Midbrain (tissue), 1 donor: ENCODE results near the gene NEURL1.
A peak's percentile ranks its signal among the peaks of the same experiment; 100 is the strongest.
"Not testable (repeated sequence)": the region's sequence is repeated elsewhere in the genome, so short reads cannot be mapped to it uniquely, and the experiment has no call there.

ENCODE experiments used
- DNase-seq: peaks from one replicate; lab custom pipeline; 2025; lab: John Stamatoyannopoulos, UW

Gene NEURL1

GRCh38 chr10:103584216-103585010 is 90.9 kb downstream of the NEURL1 start:
- DNase-seq = no peak

- no peak for DNase-seq
Measured at GRCh38 chr10:103585011-103585405, 91.5 kb downstream of the NEURL1 start.

GRCh38 chr10:103587073-103587472 is 93.6 kb downstream of the NEURL1 start:
- no peak for DNase-seq

- no peak for DNase-seq
Measured at GRCh38 chr10:103589074-103589630, 95.6 kb downstream of the NEURL1 start.

DNA sequence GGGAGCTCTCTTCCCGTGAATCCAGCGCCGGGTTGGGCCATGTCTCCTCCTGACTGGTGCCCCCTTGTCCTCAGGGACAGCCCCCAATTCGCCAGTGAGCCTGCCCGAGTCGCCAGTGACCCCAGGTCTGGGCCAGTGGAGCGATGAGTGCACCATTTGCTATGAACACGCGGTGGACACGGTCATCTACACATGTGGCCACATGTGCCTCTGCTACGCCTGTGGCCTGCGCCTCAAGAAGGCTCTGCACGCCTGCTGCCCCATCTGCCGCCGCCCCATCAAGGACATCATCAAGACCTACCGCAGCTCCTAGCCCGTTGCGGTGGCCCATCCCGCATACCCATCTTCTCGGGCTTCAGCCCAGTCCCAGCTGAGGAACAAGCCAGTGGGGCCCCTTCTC is 96.6 kb downstream of the NEURL1 start:
- DNase-seq = no peak

DNA sequence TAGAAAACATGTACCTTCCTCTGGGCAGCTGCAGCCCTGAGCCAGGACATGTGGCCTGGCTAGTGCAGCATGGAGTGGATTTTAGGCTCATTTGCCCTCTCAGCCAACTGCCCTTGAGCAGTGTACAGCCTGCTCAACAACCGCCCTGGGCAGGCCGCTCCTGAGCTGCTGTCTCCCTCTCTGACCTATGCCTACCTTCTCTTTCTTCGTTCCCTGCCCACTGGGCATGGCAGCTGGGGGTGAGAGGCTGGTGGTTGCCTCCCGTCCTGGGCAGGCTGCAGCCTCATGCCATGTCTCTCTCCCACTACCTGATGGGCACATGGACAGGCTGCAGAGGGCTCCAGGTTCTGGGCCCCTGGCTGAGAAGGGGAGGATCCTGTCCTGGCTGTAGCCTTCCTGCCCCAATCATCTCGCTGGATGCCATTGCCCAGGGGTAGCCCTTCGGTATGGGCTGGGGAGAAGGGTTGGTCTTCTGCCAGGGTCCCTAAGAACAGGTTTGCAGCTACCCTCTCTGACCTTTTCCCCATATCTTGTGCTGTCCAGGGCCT is 97.3 kb downstream of the NEURL1 start:
- no peak for DNase-seq

- peak; percentile 10 for DNase-seq
Measured at GRCh38 chr10:103592186-103593021, 98.9 kb downstream of the NEURL1 start.

DNA sequence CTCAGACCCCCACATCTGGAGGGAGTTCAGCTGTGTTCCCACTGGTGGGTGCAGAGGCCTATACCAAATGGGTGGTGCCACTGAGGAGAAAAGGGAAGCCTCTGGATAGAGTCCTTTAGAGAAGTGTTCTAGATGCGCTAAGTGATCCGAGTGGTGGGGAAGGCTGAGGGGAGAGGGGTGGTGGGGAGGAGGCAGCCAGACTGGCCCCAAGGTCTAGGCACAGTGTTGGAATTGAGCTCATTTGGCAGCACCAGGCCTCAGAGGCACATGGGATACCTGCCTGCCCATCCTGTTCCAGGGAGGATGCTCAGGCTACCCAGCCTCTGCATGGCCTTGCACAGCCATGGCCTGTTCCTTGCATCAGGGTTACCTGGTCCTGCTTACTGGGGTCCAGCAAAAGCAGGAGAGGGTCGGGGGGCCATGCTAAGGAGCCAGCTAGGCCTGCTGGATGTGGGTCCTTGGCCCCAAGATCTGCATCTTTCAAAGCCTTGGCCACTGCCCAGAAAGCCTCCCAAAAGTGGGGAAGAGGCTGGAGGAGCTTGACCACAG is 99.6 kb downstream of the NEURL1 start:
- DNase-seq = no peak

- no peak for DNase-seq
Measured at GRCh38 chr10:103595933-103596726, 102.6 kb downstream of the NEURL1 start.

GRCh38 chr10:103597003-103597402 is 103.5 kb downstream of the NEURL1 start:
- no peak for DNase-seq

GRCh38 chr10:103598654-103599115 is 105.2 kb downstream of the NEURL1 start:
- peak; percentile 81 for DNase-seq

DNA sequence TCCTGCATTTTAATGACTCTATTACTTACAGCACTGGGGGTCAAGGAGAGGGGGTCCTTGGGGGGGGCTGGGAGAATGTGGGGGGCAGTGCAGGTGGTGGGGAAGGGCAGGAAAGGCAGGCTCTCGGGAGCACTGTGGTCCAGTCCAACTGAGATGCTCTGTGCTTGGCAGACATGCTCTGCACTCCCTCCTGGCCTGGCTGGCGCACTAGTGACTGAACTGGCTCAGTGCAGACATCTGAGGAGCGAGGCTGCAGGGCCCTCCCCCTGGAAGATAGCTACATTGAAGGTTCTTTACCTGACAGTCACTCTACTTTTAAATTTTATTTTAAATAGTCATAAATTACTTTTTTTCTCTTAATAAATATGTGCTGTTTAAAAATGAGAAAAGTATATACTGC is 105.7 kb downstream of the NEURL1 start:
- peak; percentile 13 for DNase-seq

GRCh38 chr10:103599907-103600306 is 106.4 kb downstream of the NEURL1 start:
- DNase-seq = no peak

DNA sequence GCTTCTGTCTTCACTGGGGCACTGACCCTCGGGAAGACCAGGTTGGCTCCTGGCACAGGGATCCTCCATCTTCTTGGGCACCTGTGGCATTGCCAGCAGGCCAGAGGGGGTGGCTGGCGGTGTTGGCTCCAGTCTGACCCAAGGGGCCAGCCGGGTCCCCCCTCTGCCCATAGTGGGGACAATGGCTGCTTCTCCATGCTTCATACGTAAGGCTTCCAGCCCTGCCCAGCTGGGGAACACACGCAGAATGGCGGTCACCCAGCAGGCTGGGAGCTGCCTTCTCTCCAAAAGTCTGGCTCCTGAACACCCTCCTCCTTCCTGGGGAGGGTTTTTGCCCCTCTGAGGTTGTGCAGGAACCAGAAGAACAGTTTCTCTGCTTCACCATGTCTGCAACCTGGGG is 106.8 kb downstream of the NEURL1 start:
- DNase-seq = no peak

GRCh38 chr10:103600956-103601569 is 107.6 kb downstream of the NEURL1 start:
- no peak for DNase-seq

DNA sequence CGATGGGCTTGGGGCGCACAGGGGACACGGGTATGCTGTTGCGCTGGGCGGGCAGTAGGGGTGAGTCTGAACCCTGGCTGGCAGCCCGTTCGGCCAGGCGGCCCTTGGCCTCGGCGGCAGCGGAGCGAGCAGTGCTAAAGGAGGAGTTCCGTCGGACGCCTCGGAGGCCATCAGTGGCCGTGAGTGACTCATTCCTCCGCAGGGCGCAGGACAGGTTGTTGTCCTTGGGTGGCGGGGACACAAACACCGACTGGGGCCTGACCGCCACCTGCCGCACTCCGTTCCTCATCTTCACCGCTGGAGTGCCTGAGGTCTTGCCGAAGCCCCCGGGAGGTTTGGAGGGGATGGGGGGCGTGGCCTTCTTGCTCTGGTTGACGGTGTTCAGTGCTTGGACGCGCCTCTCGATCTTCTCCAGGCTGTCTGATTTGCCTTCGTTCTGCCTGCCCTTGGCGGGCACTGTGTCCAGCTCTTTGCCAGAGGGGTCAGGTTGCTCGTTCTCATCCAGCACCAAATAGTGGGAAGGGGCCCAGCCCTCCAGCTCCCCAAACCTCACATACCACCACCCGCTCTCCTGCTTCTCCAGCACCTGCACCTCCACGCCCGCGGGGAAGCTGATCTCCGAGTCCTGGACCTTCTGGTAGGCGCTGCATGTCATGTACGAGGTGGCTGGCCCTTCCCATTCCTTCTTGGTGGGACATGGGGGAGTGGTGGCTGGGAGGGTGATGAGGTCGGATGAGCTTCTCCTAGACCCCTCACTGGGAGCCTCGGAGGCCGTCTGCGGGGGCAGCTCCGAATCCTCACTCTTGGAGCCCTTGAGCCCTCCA is 108.7 kb downstream of the NEURL1 start:
- no peak for DNase-seq

DNA sequence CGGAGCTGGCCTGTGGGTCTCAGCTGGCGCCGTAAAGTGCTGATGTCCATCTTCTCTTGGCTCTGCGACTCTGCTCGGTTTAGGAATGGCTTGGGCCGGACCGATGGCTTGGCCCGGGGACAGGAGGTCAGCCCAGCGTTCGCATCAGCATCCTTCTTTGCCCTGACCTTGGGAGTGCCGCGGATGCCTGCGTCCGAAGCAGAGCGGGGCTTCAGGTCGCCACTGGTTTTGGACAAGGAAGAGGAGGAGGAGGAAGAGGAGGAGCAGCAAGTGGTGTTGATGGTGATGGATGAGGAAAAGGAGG is 109.3 kb downstream of the NEURL1 start:
- no peak for DNase-seq

DNA sequence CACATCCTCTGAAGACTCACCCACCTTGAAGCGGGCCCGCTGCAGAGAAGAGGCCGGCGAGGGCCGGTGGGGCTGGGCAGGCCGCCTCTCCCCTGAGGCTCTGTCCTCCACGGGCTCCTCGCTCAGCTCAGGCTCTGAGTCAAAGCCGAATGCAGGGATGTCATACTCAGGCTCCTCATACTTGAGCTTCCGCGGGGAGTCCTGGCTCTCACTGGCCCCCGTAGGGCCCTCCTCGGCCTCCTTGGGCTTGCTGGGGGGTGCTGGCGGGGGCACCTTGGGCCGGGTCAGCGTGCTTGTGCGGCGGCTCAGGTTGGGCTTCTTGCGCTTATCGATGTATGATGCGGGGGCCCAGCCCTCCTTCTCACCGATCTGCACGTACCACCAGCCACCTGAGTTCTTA is 109.9 kb downstream of the NEURL1 start:
- no peak for DNase-seq

DNA sequence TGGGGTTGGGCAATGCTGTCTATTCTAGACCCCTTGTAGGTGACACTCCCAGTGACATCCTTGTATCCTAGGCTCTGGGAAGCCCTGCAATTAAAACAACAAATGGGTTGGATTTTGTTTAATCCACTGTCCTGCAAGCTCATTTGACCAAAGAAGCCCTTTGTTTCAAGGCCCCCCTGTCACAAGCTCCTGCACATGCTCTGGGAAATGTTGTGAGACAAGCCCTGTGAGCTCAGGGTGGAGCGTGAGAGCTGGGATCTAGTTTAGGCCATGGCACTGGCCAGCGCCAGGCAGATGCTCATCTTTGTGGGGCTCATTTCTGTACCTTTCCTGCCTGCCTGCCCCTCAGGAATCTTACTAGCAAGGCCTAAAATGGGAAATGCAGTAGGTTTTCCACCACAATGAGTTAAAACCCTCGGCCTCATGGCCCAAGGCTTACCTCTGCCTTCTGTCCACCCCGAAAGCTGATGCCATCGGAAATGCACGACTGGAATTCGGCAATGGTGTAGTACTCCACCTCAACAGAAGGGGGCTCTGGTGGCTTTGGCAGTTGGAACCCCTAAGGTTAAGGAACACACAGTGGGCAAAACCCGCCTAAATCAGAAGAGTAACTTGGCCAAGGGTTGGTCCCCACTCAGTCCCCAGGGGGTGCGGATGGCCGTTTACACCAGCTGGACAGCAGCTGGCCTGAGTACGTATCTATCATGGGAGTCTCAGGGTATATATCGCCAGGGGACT is 112.0 kb downstream of the NEURL1 start:
- peak; percentile 59 for DNase-seq

GRCh38 chr10:103606097-103606438 is 112.6 kb downstream of the NEURL1 start:
- DNase-seq = not testable (repeated sequence)
